Measurements from ENCODE around the gene PDE6A.
A peak's percentile ranks its signal among the peaks of the same experiment; 100 is the strongest.

PDE6A gene

GRCh38 chr5:149833116-149833827 is 111.3 kb downstream of the PDE6A start:
- no peak for DNase-seq

GRCh38 chr5:149832636-149833035 is 112.0 kb downstream of the PDE6A start:
- no peak for DNase-seq

GRCh38 chr5:149831492-149831891 is 113.1 kb downstream of the PDE6A start:
- DNase-seq, result no peak

- no peak for DNase-seq
Observed at GRCh38 chr5:149830579-149830978, 114.0 kb downstream of the PDE6A start.

- DNase-seq, result no peak
Observed at GRCh38 chr5:149829954-149830353, 114.6 kb downstream of the PDE6A start.

GRCh38 chr5:149828161-149829011 is 116.2 kb downstream of the PDE6A start:
- DNase-seq, result peak; percentile 79

GRCh38 chr5:149827546-149827945 is 117.0 kb downstream of the PDE6A start:
- no peak for DNase-seq

- no peak for DNase-seq
Observed at GRCh38 chr5:149827086-149827485, 117.5 kb downstream of the PDE6A start.

- DNase-seq, result no peak
Observed at GRCh38 chr5:149826574-149826973, 118.0 kb downstream of the PDE6A start.

- no peak for DNase-seq
Observed at GRCh38 chr5:149824846-149825245, 119.7 kb downstream of the PDE6A start.

GRCh38 chr5:149824120-149824519 is 120.5 kb downstream of the PDE6A start:
- no peak for DNase-seq

GRCh38 chr5:149823375-149823774 is 121.2 kb downstream of the PDE6A start:
- no peak for DNase-seq

- DNase-seq, result no peak
Observed at GRCh38 chr5:149822301-149822700, 122.3 kb downstream of the PDE6A start.

- DNase-seq, result no peak
Observed at GRCh38 chr5:149820536-149821510, 123.8 kb downstream of the PDE6A start.

- DNase-seq, result no peak
Observed at GRCh38 chr5:149820012-149820411, 124.6 kb downstream of the PDE6A start.

GRCh38 chr5:149818116-149818515 is 126.5 kb downstream of the PDE6A start:
- DNase-seq, result no peak

- DNase-seq, result no peak
Observed at GRCh38 chr5:149817539-149818060, 127.0 kb downstream of the PDE6A start.

GRCh38 chr5:149816661-149817060 is 127.9 kb downstream of the PDE6A start:
- DNase-seq, result no peak

GRCh38 chr5:149811453-149811852 is 133.1 kb downstream of the PDE6A start:
- no peak for DNase-seq

- DNase-seq, result no peak
Observed at GRCh38 chr5:149810856-149811255, 133.7 kb downstream of the PDE6A start.

- DNase-seq, result no peak
Observed at GRCh38 chr5:149809931-149810691, 134.5 kb downstream of the PDE6A start.

Measured in left hindlimb (tissue), 1 donor.